H9 (cell line): ENCODE data around the gene KRT86. TPM values are rescaled to one million over a fixed set of nuclear protein-coding genes. Genes with fewer than 3 reads are reported as not detected.
A peak's percentile ranks its signal among the peaks of the same experiment; 100 is the strongest.

ENCODE experiments used
- DNase-seq: peaks from one replicate; pipeline ENCODE4 v3.0.0-alpha.2; 2017
- H2AFZ ChIP-seq: one replicate; pipeline ENCODE4 v1.6.1; 2013; ENCODE audit warnings: mild to moderate bottlenecking, low read length, control low read depth, moderate library complexity
- H2AK5ac ChIP-seq: 2 replicates; pipeline ENCODE4 v1.6.1; 2013; ENCODE audit warnings: low read length, control low read depth, mixed read lengths; ENCODE audit not compliant: insufficient read length
- H2BK120ac ChIP-seq: one replicate; pipeline ENCODE4 v1.6.1; 2013; ENCODE audit warnings: low read depth, mild to moderate bottlenecking, low read length, control low read depth, inconsistent platforms; ENCODE audit not compliant: poor library complexity, severe bottlenecking
- H2BK12ac ChIP-seq: 2 replicates; pipeline ENCODE4 v1.6.1; 2013; ENCODE audit warnings: low read length, control low read depth, mixed read lengths, low read depth; ENCODE audit not compliant: insufficient read length
- H2BK15ac ChIP-seq: 2 replicates; pipeline ENCODE4 v1.6.1; 2013; ENCODE audit warnings: low read depth, low read length, control low read depth
- H2BK20ac ChIP-seq: one replicate; pipeline ENCODE4 v1.6.1; 2013; ENCODE audit warnings: low read depth, mild to moderate bottlenecking, low read length, control low read depth, inconsistent platforms; ENCODE audit not compliant: poor library complexity, severe bottlenecking
- H2BK5ac ChIP-seq: 2 replicates; pipeline ENCODE4 v1.6.1; 2013; ENCODE audit warnings: low read length, control low read depth, mixed read lengths; ENCODE audit not compliant: insufficient read length
- H3K14ac ChIP-seq: 2 replicates; pipeline ENCODE4 v1.6.1; 2013; ENCODE audit warnings: low read length, control low read depth; ENCODE audit not compliant: insufficient read depth
- H3K18ac ChIP-seq: 2 replicates; pipeline ENCODE4 v1.6.1; 2013; ENCODE audit warnings: low read depth, mild to moderate bottlenecking, mixed read lengths, low read length, control low read depth; ENCODE audit not compliant: insufficient read length
- H3K23ac ChIP-seq: 2 replicates; pipeline ENCODE4 v1.6.1; 2013; ENCODE audit warnings: low read length, control low read depth, mixed read lengths, low read depth; ENCODE audit not compliant: insufficient read length
- H3K23me2 ChIP-seq: 2 replicates; pipeline ENCODE4 v1.6.1; 2013; ENCODE audit warnings: low read depth, mild to moderate bottlenecking, mixed read lengths, low read length, control low read depth; ENCODE audit not compliant: insufficient read length, poor library complexity, severe bottlenecking
- H3K27ac ChIP-seq: 2 replicates; pipeline ENCODE4 v1.5.1; 2013; ENCODE audit warnings: low read length, control low read depth, mixed read lengths, low read depth; ENCODE audit not compliant: insufficient read length
- H3K27me3 ChIP-seq: 2 replicates; pipeline ENCODE4 v1.6.1; 2013; ENCODE audit warnings: low read length, control low read depth, inconsistent platforms; ENCODE audit not compliant: insufficient read depth
- H3K4ac ChIP-seq: 2 replicates; pipeline ENCODE4 v1.6.1; 2013; ENCODE audit warnings: low read depth, mild to moderate bottlenecking, control low read depth, inconsistent platforms, low read length, moderate library complexity
- H3K4me1 ChIP-seq: 2 replicates; pipeline ENCODE4 v1.6.1; 2013; ENCODE audit warnings: low read length, control low read depth, inconsistent platforms; ENCODE audit not compliant: insufficient read depth
- H3K4me2 ChIP-seq: 2 replicates; pipeline ENCODE4 v1.6.1; 2013; ENCODE audit warnings: low read length, control low read depth, mixed read lengths; ENCODE audit not compliant: insufficient read length, insufficient read depth
- H3K56ac ChIP-seq: 2 replicates; pipeline ENCODE4 v1.6.1; 2013; ENCODE audit warnings: low read depth, mild to moderate bottlenecking, mixed read lengths, low read length, control low read depth; ENCODE audit not compliant: insufficient read length
- H3K79me1 ChIP-seq: 2 replicates; pipeline ENCODE4 v1.6.1; 2013; ENCODE audit warnings: low read depth, mild to moderate bottlenecking, moderate library complexity, low read length, control low read depth, inconsistent platforms; ENCODE audit not compliant: insufficient read depth, poor library complexity, severe bottlenecking
- H3K79me2 ChIP-seq: 2 replicates; pipeline ENCODE4 v1.6.1; 2013; ENCODE audit warnings: low read length, control low read depth, inconsistent platforms; ENCODE audit not compliant: insufficient read depth
- H3K9ac ChIP-seq: 2 replicates; pipeline ENCODE4 v1.6.1; 2013; ENCODE audit warnings: low read length, control low read depth, mixed read lengths; ENCODE audit not compliant: insufficient read length; ENCODE audit errors: extremely low read depth
- H3K9me3 ChIP-seq: one replicate; pipeline ENCODE4 v1.6.1; 2013; ENCODE audit warnings: low read depth, low read length, inconsistent platforms; ENCODE audit not compliant: control insufficient read depth
- H3T11ph ChIP-seq: one replicate; pipeline ENCODE4 v1.6.1; 2013; ENCODE audit warnings: mild to moderate bottlenecking, low read length, control low read depth, inconsistent platforms
- H4K20me1 ChIP-seq: one replicate; pipeline ENCODE4 v1.6.1; 2013; ENCODE audit not compliant: control insufficient read depth, insufficient read length, insufficient read depth
- H4K5ac ChIP-seq: 2 replicates; pipeline ENCODE4 v1.6.1; 2013; ENCODE audit warnings: low read depth, mild to moderate bottlenecking, mixed read lengths, low read length, control low read depth; ENCODE audit not compliant: insufficient read length
- H4K8ac ChIP-seq: replicated peaks from 2 replicates; pipeline ENCODE4 v1.6.1; 2013; ENCODE audit warnings: low read length, control low read depth, mixed read lengths, low read depth; ENCODE audit not compliant: insufficient read length
- H4K91ac ChIP-seq: 2 replicates; pipeline ENCODE4 v1.6.1; 2013; ENCODE audit warnings: low read depth, mild to moderate bottlenecking, moderate library complexity, mixed read lengths, low read length, control low read depth; ENCODE audit not compliant: insufficient read length
- H3K27ac Mint-ChIP-seq, 3 experiments: 2 replicates in 2 of 3; 3 replicates in 1 of 3; pipeline ENCODE4 v1.8.0; 2020 to 2021; ENCODE audit warnings: mixed read lengths in 3 of 3, mild to moderate bottlenecking in 1 of 3, moderate library complexity in 1 of 3
- H3K27me3 Mint-ChIP-seq: 2 replicates; pipeline ENCODE4 v1.8.0; 2021; ENCODE audit warnings: low read depth, mild to moderate bottlenecking, moderate library complexity, mixed read lengths
- H3K36me3 Mint-ChIP-seq, 3 experiments: 2 replicates in 2 of 3; 3 replicates in 1 of 3; pipeline ENCODE4 v1.8.0; 2020 to 2021; ENCODE audit warnings: low read depth in 3 of 3, mixed read lengths in 3 of 3; ENCODE audit not compliant: insufficient read depth in 1 of 3
- H3K4me1 Mint-ChIP-seq, 2 experiments: 2 replicates each; pipeline ENCODE4 v1.8.0; 2020; ENCODE audit warnings: mixed read lengths in 2 of 2
- H3K4me3 Mint-ChIP-seq, 2 experiments: 2 replicates in 1 of 2; 3 replicates in 1 of 2; pipeline ENCODE4 v1.8.0; 2020 to 2021; ENCODE audit warnings: mild to moderate bottlenecking in 2 of 2, mixed read lengths in 2 of 2, moderate library complexity in 1 of 2
- H3K9me3 Mint-ChIP-seq, 2 experiments: 2 replicates in 1 of 2; 3 replicates in 1 of 2; pipeline ENCODE4 v1.8.0; 2020; ENCODE audit warnings: mild to moderate bottlenecking in 2 of 2, mixed read lengths in 2 of 2, moderate library complexity in 1 of 2
- CTCF ChIP-seq: fragments of 200-600 bp; sonication (generic); conservative IDR thresholded peaks from 3 replicates; pipeline ENCODE4 v1.8.0; 2021; ENCODE audit warnings: antibody characterized with exemption, mild to moderate bottlenecking
- WGBS: extraction: QIAGEN DNeasy Blood & Tissue Kit; methylation state at CpG from one replicate; pipeline ENCODE4 v1.1.7; 2013; ENCODE audit warnings: missing lambda C conversion rate, low lambda C conversion rate, mixed read lengths; ENCODE audit not compliant: insufficient read length; ENCODE audit errors: extremely low coverage; 5-methylcytosine and 5-hydroxymethylcytosine counted together
- total RNA-seq: library from RNA; stranded (reverse); gene quantifications from 2 replicates; pipeline ENCODE4 v1.2.1, GENCODE V29; 2021

The KRT86 gene
- total RNA-seq, 1 experiment from 2014 or later: not detected

GRCh38 chr12:52241205-52241842, 33.1 kb upstream of the KRT86 start:
- Histone ChIP-seq H2BK20ac (no peak overlapping the region), H3K23ac (no peak overlapping the region), H3K9ac (no peak overlapping the region), H2BK5ac (no peak overlapping the region), H3T11ph (no peak overlapping the region), H4K8ac (no peak overlapping the region), H3K79me1 (no peaks in the 10 kb centered on the region), H2AFZ (no peak overlapping the region), H3K79me2 (no peaks in the 10 kb centered on the region), H3K4ac (no peak overlapping the region), H3K23me2 (no peaks in the 10 kb centered on the region), H4K91ac (no peak overlapping the region), H3K14ac (no peak overlapping the region), H3K4me2 (no peak overlapping the region), H3K4me1 (peaks cover 12% of the 10 kb centered on the region), H2BK120ac (no peak overlapping the region), H3K18ac (no peak overlapping the region), H2BK15ac (no peak overlapping the region), H3K9me3 (no peaks in the 10 kb centered on the region), H4K20me1 (no peaks in the 10 kb centered on the region), H3K27me3 (no peaks in the 10 kb centered on the region), H3K56ac (no peak overlapping the region), H2BK12ac (no peak overlapping the region), H2AK5ac (no peak overlapping the region), H4K5ac (no peak overlapping the region), H3K27ac (no peak overlapping the region)
- whole genome bisulfite sequencing: no CpG with 5 or more reads among the region's 11 CpGs
- H3K4me1 Mint-ChIP-seq: peaks cover 35 to 42% of the 10 kb centered on the region in 2 experiments
- H3K27ac Mint-ChIP-seq: no peak overlapping the region
- TF ChIP-seq CTCF: peak; percentile 38; the same call in 1 of the 3 replicates
- H3K36me3 Mint-ChIP-seq: peaks cover 0 to 31% (median 2%) of the 10 kb centered on the region in 3 experiments; a peak in 4 of 7 replicates
- no peak for DNase-seq
- H3K27me3 Mint-ChIP-seq: peaks cover 21% of the 10 kb centered on the region
- no peaks in the 10 kb centered on the region; a peak in 1 of 5 replicates for H3K9me3 Mint-ChIP-seq
- H3K4me3 Mint-ChIP-seq: no peak overlapping the region
